ENCODE results near the gene FRYL. TPM values are rescaled to one million over a fixed set of nuclear protein-coding genes. Genes with fewer than 3 reads are reported as not detected.
"Not testable (repeated sequence)": the region's sequence is repeated elsewhere in the genome, so short reads cannot be mapped to it uniquely, and the experiment has no call there.

FRYL gene
- polyA plus RNA-seq, 1 donor: 45.7 TPM

DNA sequence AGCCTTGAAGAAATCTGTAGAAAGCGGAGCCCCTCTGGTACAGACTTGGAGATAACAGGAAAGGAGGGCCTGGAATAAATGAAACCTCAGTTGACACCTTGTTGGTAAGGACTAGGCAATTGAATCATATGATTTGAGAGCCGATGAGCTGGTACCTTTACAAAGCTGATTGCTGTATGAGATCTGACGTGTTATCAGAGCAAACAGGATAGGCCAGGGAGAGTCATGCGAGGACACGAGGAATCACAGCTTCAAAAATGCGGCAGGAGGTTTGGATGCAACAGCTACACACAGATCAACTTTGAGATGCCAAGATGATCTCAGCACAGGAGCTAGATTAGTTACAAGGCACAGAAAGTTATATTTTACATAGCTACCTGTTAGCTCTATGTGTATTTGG is 304.3 kb downstream of the FRYL start:
- no CpG with 5 or more reads among the region's 6 CpGs for WGBS (ENCODE audit: insufficient coverage, low lambda C conversion rate)
- H3K36me3 ChIP-seq (ENCODE audit: control insufficient read depth, insufficient read depth, low read length): no peaks in the 10 kb centered on the region

GRCh38 chr4:48472794-48473193 is 307.3 kb downstream of the FRYL start:
- no peak overlapping the region for H3K27ac ChIP-seq (ENCODE audit: low read length)
- DNase-seq: no peak
- H3K27me3 ChIP-seq (ENCODE audit: control insufficient read depth, insufficient read depth, low read length): peaks cover 8% of the 10 kb centered on the region
- H3K36me3 ChIP-seq (ENCODE audit: control insufficient read depth, insufficient read depth, low read length): no peaks in the 10 kb centered on the region
- no peaks in the 10 kb centered on the region for H3K9me3 ChIP-seq (ENCODE audit: control insufficient read depth, low read depth, low read length)
- no peaks in the 10 kb centered on the region for H3K4me1 ChIP-seq (ENCODE audit: control insufficient read depth, insufficient read depth, low read length)
- 85% methylated on average over 1 of the region's 1 CpG for WGBS (ENCODE audit: insufficient coverage, low lambda C conversion rate)
- no peak overlapping the region for H3K4me3 ChIP-seq (ENCODE audit: low read length)

More for the DNA sequence above, 304.3 kb downstream of the FRYL start:
- peaks cover 8% of the 10 kb centered on the region for H3K27me3 ChIP-seq (ENCODE audit: control insufficient read depth, insufficient read depth, low read length)
- H3K9me3 ChIP-seq (ENCODE audit: control insufficient read depth, low read depth, low read length): no peaks in the 10 kb centered on the region
- no peak for DNase-seq
- no peak overlapping the region for H3K27ac ChIP-seq (ENCODE audit: low read length)
- H3K4me1 ChIP-seq (ENCODE audit: control insufficient read depth, insufficient read depth, low read length): no peaks in the 10 kb centered on the region
- no peak overlapping the region for H3K4me3 ChIP-seq (ENCODE audit: low read length)

GRCh38 chr4:48470570-48470969 is 309.5 kb downstream of the FRYL start:
- H3K36me3 ChIP-seq (ENCODE audit: control insufficient read depth, insufficient read depth, low read length): no peaks in the 10 kb centered on the region
- no peaks in the 10 kb centered on the region for H3K9me3 ChIP-seq (ENCODE audit: control insufficient read depth, low read depth, low read length)
- peaks cover 3% of the 10 kb centered on the region for H3K27me3 ChIP-seq (ENCODE audit: control insufficient read depth, insufficient read depth, low read length)
- H3K4me3 ChIP-seq (ENCODE audit: low read length): no peak overlapping the region
- DNase-seq: no peak
- no CpG with 5 or more reads among the region's 2 CpGs for WGBS (ENCODE audit: insufficient coverage, low lambda C conversion rate)
- H3K4me1 ChIP-seq (ENCODE audit: control insufficient read depth, insufficient read depth, low read length): no peaks in the 10 kb centered on the region
- H3K27ac ChIP-seq (ENCODE audit: low read length): no peak overlapping the region

DNA sequence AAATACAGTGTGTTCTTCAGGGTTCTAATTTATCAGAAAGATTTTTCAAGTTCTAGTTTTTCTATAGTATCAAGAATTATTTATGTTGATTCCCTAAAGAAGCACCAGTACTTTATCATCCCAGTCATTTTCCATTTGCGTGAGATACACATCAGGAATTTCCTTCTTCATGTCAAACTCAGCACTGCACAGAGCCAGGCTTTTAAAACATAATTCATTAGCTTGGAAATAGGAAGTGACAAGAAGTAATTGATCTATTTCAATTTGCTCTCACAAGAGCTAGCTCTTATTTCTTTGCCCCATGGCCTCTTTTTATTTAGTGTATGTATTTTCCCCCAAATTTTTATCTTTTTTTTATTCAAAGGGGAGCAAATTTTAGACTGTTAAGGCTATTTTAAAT is 309.9 kb downstream of the FRYL start:
- 80% methylated on average over 1 of the region's 1 CpG for WGBS (ENCODE audit: insufficient coverage, low lambda C conversion rate)
- no peak for DNase-seq

GRCh38 chr4:48467891-48468290 is 312.2 kb downstream of the FRYL start:
- Histone ChIP-seq H3K4me3 (ENCODE audit: low read length) (no peak overlapping the region), H3K27me3 (ENCODE audit: control insufficient read depth, insufficient read depth, low read length) (peaks cover 3% of the 10 kb centered on the region), H3K36me3 (ENCODE audit: control insufficient read depth, insufficient read depth, low read length) (no peaks in the 10 kb centered on the region), H3K9me3 (ENCODE audit: control insufficient read depth, low read depth, low read length) (no peaks in the 10 kb centered on the region), H3K27ac (ENCODE audit: low read length) (no peak overlapping the region), H3K4me1 (ENCODE audit: control insufficient read depth, insufficient read depth, low read length) (no peaks in the 10 kb centered on the region)
- WGBS (ENCODE audit: insufficient coverage, low lambda C conversion rate): no CpG with 5 or more reads among the region's 5 CpGs
- no peak for DNase-seq

More for the DNA sequence above, 309.9 kb downstream of the FRYL start:
- H3K4me1 ChIP-seq (ENCODE audit: control insufficient read depth, insufficient read depth, low read length): no peaks in the 10 kb centered on the region
- no peaks in the 10 kb centered on the region for H3K36me3 ChIP-seq (ENCODE audit: control insufficient read depth, insufficient read depth, low read length)
- no peak overlapping the region for H3K27ac ChIP-seq (ENCODE audit: low read length)
- no peaks in the 10 kb centered on the region for H3K9me3 ChIP-seq (ENCODE audit: control insufficient read depth, low read depth, low read length)
- H3K4me3 ChIP-seq (ENCODE audit: low read length): no peak overlapping the region
- peaks cover 3% of the 10 kb centered on the region for H3K27me3 ChIP-seq (ENCODE audit: control insufficient read depth, insufficient read depth, low read length)

GRCh38 chr4:48467442-48467841 is 312.6 kb downstream of the FRYL start:
- no peaks in the 10 kb centered on the region for H3K9me3 ChIP-seq (ENCODE audit: control insufficient read depth, low read depth, low read length)
- H3K27me3 ChIP-seq (ENCODE audit: control insufficient read depth, insufficient read depth, low read length): peaks cover 3% of the 10 kb centered on the region
- no peak overlapping the region for H3K27ac ChIP-seq (ENCODE audit: low read length)
- DNase-seq: no peak
- H3K36me3 ChIP-seq (ENCODE audit: control insufficient read depth, insufficient read depth, low read length): no peaks in the 10 kb centered on the region
- no CpG with 5 or more reads among the region's 2 CpGs for WGBS (ENCODE audit: insufficient coverage, low lambda C conversion rate)
- H3K4me3 ChIP-seq (ENCODE audit: low read length): no peak overlapping the region
- peaks cover 1% of the 10 kb centered on the region for H3K4me1 ChIP-seq (ENCODE audit: control insufficient read depth, insufficient read depth, low read length)

DNA sequence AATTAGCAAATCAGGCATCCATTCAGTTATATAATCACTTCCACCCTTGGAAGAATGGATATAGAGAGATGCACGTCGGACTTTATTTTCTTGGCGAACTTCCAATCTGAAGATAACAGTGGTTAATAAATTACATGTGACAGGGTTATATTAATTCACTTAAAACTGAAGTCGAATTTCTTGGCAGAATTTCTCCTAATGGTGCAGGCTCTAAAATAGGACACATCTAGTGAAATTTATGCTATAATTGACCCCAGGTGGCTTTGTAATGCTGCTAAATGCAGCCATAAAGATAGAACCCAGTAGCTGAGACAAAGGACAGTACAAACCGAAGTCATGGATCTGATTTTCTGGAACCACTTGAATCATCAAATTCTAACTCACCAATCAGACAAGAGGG is 317.7 kb downstream of the FRYL start:
- H3K27me3 ChIP-seq (ENCODE audit: control insufficient read depth, insufficient read depth, low read length): no peaks in the 10 kb centered on the region
- peaks cover 6% of the 10 kb centered on the region for H3K4me1 ChIP-seq (ENCODE audit: control insufficient read depth, insufficient read depth, low read length)
- DNase-seq: peak in 1 of 2 donors; percentile 52
- H3K36me3 ChIP-seq (ENCODE audit: control insufficient read depth, insufficient read depth, low read length): no peaks in the 10 kb centered on the region
- no peak overlapping the region for H3K4me3 ChIP-seq (ENCODE audit: low read length)
- no peaks in the 10 kb centered on the region for H3K9me3 ChIP-seq (ENCODE audit: control insufficient read depth, low read depth, low read length)
- no peak overlapping the region for H3K27ac ChIP-seq (ENCODE audit: low read length)
- no CpG with 5 or more reads among the region's 5 CpGs for WGBS (ENCODE audit: insufficient coverage, low lambda C conversion rate)

GRCh38 chr4:48461000-48461399 is 319.1 kb downstream of the FRYL start:
- no peaks in the 10 kb centered on the region for H3K9me3 ChIP-seq (ENCODE audit: control insufficient read depth, low read depth, low read length)

DNA sequence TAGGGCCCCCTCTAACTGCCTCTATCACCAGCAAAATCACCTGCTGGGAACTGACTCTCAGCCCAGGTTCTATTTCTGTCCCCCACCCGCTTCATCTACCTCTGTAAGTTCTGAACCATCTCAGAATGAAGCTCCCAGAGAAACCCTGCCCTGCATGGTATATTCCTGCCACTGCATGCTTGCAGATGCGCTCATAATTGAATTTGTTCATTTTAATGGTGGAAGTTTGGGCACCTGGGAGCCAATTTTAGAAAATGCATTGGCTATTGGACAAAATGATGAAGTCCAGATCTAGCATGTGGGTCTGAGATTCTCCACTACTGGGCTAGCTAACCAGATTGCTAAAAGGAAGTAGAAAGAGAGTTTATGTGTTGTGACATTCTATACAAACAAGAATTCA is 325.5 kb downstream of the FRYL start:
- no peak for DNase-seq

More at GRCh38 chr4:48461000-48461399, 319.1 kb downstream of the FRYL start:
- Histone ChIP-seq H3K27me3 (ENCODE audit: control insufficient read depth, insufficient read depth, low read length) (no peaks in the 10 kb centered on the region), H3K36me3 (ENCODE audit: control insufficient read depth, insufficient read depth, low read length) (no peaks in the 10 kb centered on the region), H3K4me3 (ENCODE audit: low read length) (no peak overlapping the region), H3K27ac (ENCODE audit: low read length) (no peak overlapping the region), H3K4me1 (ENCODE audit: control insufficient read depth, insufficient read depth, low read length) (peaks cover 6% of the 10 kb centered on the region)
- no peak for DNase-seq

GRCh38 chr4:48451656-48452055 is 328.4 kb downstream of the FRYL start:
- not testable (repeated sequence) for H3K4me1 ChIP-seq (ENCODE audit: control insufficient read depth, insufficient read depth, low read length); H3K27me3 ChIP-seq (ENCODE audit: control insufficient read depth, insufficient read depth, low read length); H3K4me3 ChIP-seq (ENCODE audit: low read length); H3K27ac ChIP-seq (ENCODE audit: low read length); H3K36me3 ChIP-seq (ENCODE audit: control insufficient read depth, insufficient read depth, low read length); DNase-seq; H3K9me3 ChIP-seq (ENCODE audit: control insufficient read depth, low read depth, low read length)
- 83% methylated on average over 1 of the region's 3 CpGs for WGBS (ENCODE audit: insufficient coverage, low lambda C conversion rate)

More for the DNA sequence above, 325.5 kb downstream of the FRYL start:
- no CpG with 5 or more reads among the region's 2 CpGs for WGBS (ENCODE audit: insufficient coverage, low lambda C conversion rate)
- Histone ChIP-seq H3K36me3 (ENCODE audit: control insufficient read depth, insufficient read depth, low read length) (no peaks in the 10 kb centered on the region), H3K4me3 (ENCODE audit: low read length) (no peak overlapping the region), H3K4me1 (ENCODE audit: control insufficient read depth, insufficient read depth, low read length) (no peaks in the 10 kb centered on the region), H3K27me3 (ENCODE audit: control insufficient read depth, insufficient read depth, low read length) (no peaks in the 10 kb centered on the region), H3K27ac (ENCODE audit: low read length) (no peak overlapping the region), H3K9me3 (ENCODE audit: control insufficient read depth, low read depth, low read length) (no peaks in the 10 kb centered on the region)

GRCh38 chr4:48450740-48451139 is 329.3 kb downstream of the FRYL start:
- Histone ChIP-seq H3K27me3 (ENCODE audit: control insufficient read depth, insufficient read depth, low read length) (peaks cover 2% of the 10 kb centered on the region), H3K9me3 (ENCODE audit: control insufficient read depth, low read depth, low read length) (no peaks in the 10 kb centered on the region), H3K4me3 (ENCODE audit: low read length) (no peak overlapping the region), H3K4me1 (ENCODE audit: control insufficient read depth, insufficient read depth, low read length) (no peaks in the 10 kb centered on the region), H3K27ac (ENCODE audit: low read length) (no peak overlapping the region), H3K36me3 (ENCODE audit: control insufficient read depth, insufficient read depth, low read length) (no peaks in the 10 kb centered on the region)
- DNase-seq: no peak
- 100% methylated on average over 2 of the region's 3 CpGs for WGBS (ENCODE audit: insufficient coverage, low lambda C conversion rate)

Measured in large intestine (tissue), 3 donors.